ENCODE results near the gene RBM20. TPM values are rescaled to one million over a fixed set of nuclear protein-coding genes. Genes with fewer than 3 reads are reported as not detected.

The RBM20 gene
- total and polyA plus RNA-seq, 2 experiments from 2014 or later: 0.05 to 0.17 TPM

DNA sequence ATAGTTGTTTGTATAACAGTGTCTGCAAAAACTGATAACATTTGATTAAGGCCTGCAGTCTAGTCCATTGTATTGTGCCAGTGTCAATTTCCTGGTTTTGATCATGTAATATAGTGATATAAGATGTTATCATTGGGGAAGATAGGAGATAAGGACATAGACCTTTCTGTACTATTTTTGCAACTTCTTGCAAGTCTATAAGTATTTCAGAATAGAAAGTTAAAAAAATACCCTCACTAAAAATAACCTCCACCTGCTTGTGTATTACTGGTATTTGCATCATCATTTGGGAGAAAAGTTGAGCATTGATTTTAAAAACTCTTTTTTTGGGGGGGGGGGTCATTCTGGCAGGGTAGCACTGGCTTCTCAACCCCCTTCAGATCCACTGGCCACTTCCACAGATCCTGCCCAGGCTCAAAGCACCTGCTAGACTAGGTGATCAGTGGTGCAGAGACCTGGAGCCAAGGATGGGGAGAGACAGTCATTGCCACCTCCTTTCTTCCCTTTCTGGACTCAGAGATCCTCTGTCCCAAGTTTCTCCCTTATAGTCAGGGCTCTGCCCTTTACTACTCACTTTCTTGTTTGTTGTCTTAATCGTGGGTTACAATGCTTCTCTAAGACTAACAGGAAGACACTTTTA is 103.0 kb downstream of the RBM20 start:
- no peaks in the 10 kb centered on the region for H3K27me3 ChIP-seq (ENCODE audit: insufficient read depth)
- no peaks in the 10 kb centered on the region; the same call in 1 of the 2 replicates for H3K4me1 ChIP-seq (ENCODE audit: insufficient read depth)
- H2AFZ ChIP-seq: no peak overlapping the region
- no peak overlapping the region for H3K4me3 Mint-ChIP-seq
- no peak overlapping the region for H3K27ac ChIP-seq (ENCODE audit: low read depth)
- no peak overlapping the region for H3K4me3 ChIP-seq
- TF ChIP-seq EZH2phosphoT487 (IDR thresholded peaks at IDR 0.05; ENCODE audit: unreplicated experiment) (no peak), NANOG (IDR thresholded peaks at IDR 0.05; ENCODE audit: borderline replicate concordance) (no peak), EZH2 (IDR thresholded peaks at IDR 0.05; ENCODE audit: low read depth, unreplicated experiment) (no peak), JUNB (IDR thresholded peaks at IDR 0.05; ENCODE audit: unreplicated experiment) (no peak), STAT1 (IDR thresholded peaks at IDR 0.05; ENCODE audit: unreplicated experiment) (no peak), CREB1 (CRISPR knock-in tag; IDR thresholded peaks at IDR 0.05; ENCODE audit: low read depth) (no peak), REST (IDR thresholded peaks at IDR 0.05; ENCODE audit: unreplicated experiment) (no peak)
- H3K36me3 ChIP-seq (ENCODE audit: insufficient read depth): no peaks in the 10 kb centered on the region
- ATAC-seq (no peak), DNase-seq (ENCODE audit: low spot score) (no peak)
- no peaks in the 10 kb centered on the region for H3K9me2 ChIP-seq (ENCODE audit: insufficient read depth)
- no peaks in the 10 kb centered on the region for H3K36me3 Mint-ChIP-seq (ENCODE audit: low read depth)
- H3K79me2 ChIP-seq (replicated peaks; ENCODE audit: insufficient read depth): no peaks in the 10 kb centered on the region
- no peaks in the 10 kb centered on the region for H3F3A ChIP-seq (replicated peaks; ENCODE audit: low read depth)
- no peaks in the 10 kb centered on the region; the same call in 2 of the 3 replicates for H3K4me1 Mint-ChIP-seq
- no peaks in the 10 kb centered on the region for H4K20me1 ChIP-seq (replicated peaks; ENCODE audit: insufficient read depth)
- no peak overlapping the region for H3K4me2 ChIP-seq
- H3K27ac Mint-ChIP-seq: no peak overlapping the region
- peaks cover 8% of the 10 kb centered on the region for H3K27me3 Mint-ChIP-seq (ENCODE audit: insufficient read depth, low read depth, poor library complexity)
- H3K9me3 Mint-ChIP-seq: peaks cover 5% of the 10 kb centered on the region; the same call in 1 of the 3 replicates

- Histone ChIP-seq H4K20me1 (replicated peaks; ENCODE audit: insufficient read depth) (no peaks in the 10 kb centered on the region), H2AFZ (no peak overlapping the region; the same call in 1 of the 2 replicates), H3K27ac (ENCODE audit: low read depth) (no peak overlapping the region), H3K4me1 (ENCODE audit: insufficient read depth) (no peaks in the 10 kb centered on the region; the same call in 1 of the 2 replicates), H3F3A (replicated peaks; ENCODE audit: low read depth) (no peaks in the 10 kb centered on the region), H3K27me3 (ENCODE audit: insufficient read depth) (no peaks in the 10 kb centered on the region), H3K36me3 (ENCODE audit: insufficient read depth) (no peaks in the 10 kb centered on the region), H3K9me2 (ENCODE audit: insufficient read depth) (no peaks in the 10 kb centered on the region), H3K79me2 (replicated peaks; ENCODE audit: insufficient read depth) (no peaks in the 10 kb centered on the region), H3K4me2 (no peak overlapping the region), H3K4me3 (no peak overlapping the region)
- DNase-seq (ENCODE audit: low spot score) (no peak), ATAC-seq (no peak)
- peaks cover 5% of the 10 kb centered on the region; the same call in 1 of the 3 replicates for H3K9me3 Mint-ChIP-seq
- no peak overlapping the region for H3K27ac Mint-ChIP-seq
- H3K36me3 Mint-ChIP-seq (ENCODE audit: low read depth): no peaks in the 10 kb centered on the region
- H3K27me3 Mint-ChIP-seq (ENCODE audit: insufficient read depth, low read depth, poor library complexity): peaks cover 8% of the 10 kb centered on the region
- H3K4me1 Mint-ChIP-seq: no peaks in the 10 kb centered on the region; the same call in 2 of the 3 replicates
- H3K4me3 Mint-ChIP-seq: no peak overlapping the region
- TF ChIP-seq STAT1 (IDR thresholded peaks at IDR 0.05; ENCODE audit: unreplicated experiment) (no peak), POLR2AphosphoS5 (IDR thresholded peaks at IDR 0.05; ENCODE audit: low read depth) (no peak), CREB1 (CRISPR knock-in tag; IDR thresholded peaks at IDR 0.05; ENCODE audit: low read depth) (no peak), REST (IDR thresholded peaks at IDR 0.05; ENCODE audit: unreplicated experiment) (no peak), JUNB (IDR thresholded peaks at IDR 0.05; ENCODE audit: unreplicated experiment) (no peak)
- TF ChIP-seq, protein P1, sequence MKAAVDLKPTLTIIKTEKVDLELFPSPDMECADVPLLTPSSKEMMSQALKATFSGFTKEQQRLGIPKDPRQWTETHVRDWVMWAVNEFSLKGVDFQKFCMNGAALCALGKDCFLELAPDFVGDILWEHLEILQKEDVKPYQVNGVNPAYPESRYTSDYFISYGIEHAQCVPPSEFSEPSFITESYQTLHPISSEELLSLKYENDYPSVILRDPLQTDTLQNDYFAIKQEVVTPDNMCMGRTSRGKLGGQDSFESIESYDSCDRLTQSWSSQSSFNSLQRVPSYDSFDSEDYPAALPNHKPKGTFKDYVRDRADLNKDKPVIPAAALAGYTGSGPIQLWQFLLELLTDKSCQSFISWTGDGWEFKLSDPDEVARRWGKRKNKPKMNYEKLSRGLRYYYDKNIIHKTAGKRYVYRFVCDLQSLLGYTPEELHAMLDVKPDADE (IDR thresholded peaks at IDR 0.05): no peak
Observed at GRCh38 chr10:110747609-110748464, 103.7 kb downstream of the RBM20 start.

All from GM23338 (cell line).